ENCODE measurements around the gene NTPCR.

Gene NTPCR

DNA sequence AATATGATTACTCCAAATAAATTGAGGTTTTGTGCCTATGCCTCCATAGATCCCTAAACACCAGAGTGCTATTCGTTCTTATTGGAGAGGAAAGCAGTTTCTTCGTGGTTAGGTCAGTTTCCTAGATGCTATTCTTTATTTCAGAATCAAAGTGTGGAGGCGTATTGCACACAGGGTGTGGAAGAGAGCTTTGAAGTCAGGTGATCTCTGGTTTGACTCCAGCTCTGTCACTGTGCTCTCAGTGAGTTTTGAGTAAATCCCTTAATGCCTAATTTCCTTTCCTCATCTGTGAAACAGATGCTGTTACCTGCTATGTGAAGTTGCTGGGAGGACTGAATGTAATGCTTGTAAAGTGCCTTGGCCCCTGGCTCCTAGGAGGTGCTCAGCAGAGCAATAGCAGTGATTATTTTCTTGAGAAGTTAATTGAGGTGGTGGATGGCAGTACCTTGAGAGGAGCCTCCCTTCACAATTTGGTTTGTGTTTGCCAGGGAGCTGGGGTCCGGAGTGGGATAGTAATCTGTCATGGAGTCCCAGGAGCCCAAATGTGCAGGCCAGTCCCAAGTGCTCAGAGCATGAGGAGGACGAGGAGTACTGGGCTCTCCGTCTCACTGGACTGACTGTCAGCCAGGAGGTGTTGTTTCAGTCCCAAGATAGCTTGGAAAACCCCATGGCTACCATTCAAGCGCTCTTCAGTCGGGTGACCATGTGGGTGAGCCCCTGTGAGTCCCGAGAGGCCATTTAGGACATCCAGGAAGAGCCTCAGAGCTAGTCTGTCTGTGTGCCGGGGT, 14.9 kb downstream of the NTPCR start:
- DNase-seq: no peak

DNA sequence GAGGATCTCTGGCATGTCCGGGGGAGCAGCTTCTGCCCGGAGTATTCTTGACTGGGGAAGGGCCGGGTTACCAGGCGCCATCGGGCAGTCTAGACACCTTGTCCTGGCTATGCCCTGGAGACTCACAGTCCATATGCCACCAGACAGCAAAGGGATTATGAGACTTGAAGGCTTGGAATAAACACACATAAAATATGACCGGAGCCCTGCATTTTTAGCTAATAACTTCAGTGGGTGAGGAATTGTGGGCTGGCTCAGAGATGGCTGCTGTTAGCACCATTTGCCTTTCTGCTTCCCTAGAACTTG, 15.5 kb downstream of the NTPCR start:
- no peak for DNase-seq

DNA sequence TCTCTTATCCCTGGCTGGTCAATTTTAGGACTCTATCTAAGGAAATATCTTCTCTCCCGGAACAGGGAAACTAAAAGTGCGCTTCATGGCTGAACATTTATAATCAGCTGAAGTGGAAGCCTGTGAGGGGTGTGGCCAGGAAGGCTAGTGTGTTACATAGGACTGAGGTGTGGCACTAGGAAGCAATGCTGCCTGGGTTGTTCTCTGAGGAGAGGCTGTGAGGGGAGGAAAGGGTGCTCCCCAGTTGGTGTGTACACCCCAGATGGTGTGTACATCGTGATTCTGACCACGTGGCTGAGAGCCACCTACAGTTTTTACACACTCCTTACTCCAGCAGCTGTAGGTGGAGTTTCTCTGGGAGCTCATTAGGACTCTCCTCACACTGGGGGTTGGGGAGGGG, 16.3 kb downstream of the NTPCR start:
- DNase-seq: no peak

DNA sequence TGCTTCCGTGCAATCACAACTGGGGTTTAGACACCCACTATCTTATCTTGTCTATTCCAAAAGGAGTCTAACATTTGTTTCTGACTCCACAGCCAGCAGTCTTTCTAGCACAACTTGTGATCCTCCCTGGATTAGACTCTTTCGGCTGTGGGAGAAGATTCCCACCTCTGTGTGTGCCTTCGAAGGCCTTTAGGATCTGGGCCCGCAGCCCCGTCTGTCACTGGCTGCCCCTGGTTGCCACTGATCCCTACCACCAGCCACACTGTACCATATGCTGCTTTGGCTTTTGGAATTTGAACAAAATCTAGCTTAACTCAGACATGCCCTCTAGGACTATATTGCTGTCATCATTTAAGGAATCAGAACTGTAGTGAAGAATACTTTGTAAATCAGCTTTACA, 18.0 kb downstream of the NTPCR start:
- DNase-seq: no peak

DNA sequence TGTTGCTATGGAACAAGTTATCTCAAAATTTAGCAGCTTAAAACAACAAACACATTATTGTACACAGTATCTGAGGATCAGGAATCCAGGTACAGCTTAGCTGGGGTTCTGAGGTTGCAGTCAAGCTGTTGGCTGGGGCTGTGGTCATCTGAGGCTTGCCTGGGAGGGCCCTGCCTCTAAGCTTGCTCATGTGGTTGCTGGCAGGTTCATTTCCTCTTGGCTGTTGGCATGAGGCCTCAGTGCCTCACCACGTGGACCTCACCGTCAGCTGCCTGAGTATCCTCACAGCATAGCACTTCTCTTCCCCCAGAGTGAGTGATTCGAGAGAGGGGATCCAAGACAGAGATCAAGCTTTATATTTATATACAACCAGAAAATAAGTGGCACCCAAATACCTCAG, 18.6 kb downstream of the NTPCR start:
- no peak for DNase-seq

DNA sequence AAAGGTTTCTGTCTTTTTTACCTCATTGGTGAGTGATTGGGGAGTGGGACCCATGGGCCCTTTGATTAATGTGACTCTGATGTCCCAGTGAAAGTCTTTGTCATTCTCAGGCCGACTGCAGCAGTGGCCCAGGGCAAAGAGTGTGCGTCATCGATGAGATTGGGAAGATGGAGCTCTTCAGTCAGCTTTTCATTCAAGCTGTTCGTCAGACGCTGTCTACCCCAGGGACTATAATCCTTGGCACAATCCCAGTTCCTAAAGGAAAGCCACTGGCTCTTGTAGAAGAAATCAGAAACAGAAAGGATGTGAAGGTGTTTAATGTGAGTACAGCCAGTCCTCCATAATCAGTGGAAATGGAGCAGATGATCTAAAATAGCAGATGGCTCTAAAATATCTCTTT, 19.4 kb downstream of the NTPCR start:
- DNase-seq: no peak

DNA sequence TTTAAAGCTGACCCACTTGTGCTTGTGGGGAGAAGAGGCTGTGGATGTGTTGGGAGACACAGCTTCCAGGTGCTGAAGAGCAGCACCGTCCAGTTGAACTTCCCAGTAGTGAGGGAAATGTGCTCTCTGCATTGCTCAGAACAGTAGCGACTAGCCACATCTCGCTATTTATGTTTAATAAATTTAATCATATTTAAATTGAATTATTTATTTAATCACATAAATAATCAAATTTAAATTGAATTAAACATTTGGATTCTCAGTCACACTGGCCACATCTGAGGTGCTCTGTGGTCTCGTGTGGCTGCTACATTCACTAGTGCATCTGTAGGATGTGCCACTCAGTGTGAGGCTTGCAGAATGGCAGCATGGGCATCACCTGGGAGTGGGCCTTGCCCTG, 20.1 kb downstream of the NTPCR start:
- no peak for DNase-seq

DNA sequence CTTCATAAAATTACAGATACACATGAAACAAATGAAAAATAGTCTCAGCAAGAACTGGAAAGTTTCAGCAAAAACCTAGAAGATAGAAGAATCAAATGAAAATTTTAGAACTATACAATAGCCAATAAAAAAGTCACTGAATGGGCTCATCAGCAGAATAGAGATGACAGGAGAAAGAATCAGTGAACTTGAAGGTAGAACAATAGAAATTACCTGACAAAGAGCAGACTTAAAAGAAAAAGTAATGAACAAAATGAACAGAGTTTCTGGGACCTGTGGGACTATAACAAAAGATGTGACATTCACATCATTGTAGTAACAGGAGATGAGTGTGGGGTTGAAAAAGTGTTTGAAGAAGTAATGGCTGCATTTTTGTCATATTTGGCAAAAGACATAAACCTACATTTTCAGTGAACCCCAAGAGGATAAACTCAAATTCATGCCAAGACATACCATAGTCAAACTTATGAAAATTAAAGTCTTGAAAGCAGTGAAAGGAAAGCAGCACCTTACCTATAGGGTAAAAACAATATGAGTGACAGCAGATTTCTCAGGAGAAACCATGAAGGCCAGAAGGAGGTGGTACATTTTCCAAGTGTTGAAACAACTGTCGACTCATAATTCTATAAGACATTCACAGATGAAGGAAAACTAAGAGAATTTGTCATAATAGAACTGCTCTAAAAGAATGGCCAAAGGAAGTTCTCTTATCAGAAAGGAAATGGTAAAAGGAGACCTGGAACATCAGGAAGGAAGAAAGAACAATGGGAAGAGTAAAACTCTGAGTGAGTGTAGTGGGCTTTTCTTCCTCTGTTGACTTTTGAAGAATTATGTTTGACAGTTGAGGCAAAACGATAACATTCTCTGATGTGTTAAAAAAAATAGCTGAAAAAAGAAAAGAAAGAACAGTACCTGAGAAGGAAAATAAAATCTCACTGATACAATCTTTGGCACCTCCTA, 23.5 kb downstream of the NTPCR start:
- DNase-seq: no peak

DNA sequence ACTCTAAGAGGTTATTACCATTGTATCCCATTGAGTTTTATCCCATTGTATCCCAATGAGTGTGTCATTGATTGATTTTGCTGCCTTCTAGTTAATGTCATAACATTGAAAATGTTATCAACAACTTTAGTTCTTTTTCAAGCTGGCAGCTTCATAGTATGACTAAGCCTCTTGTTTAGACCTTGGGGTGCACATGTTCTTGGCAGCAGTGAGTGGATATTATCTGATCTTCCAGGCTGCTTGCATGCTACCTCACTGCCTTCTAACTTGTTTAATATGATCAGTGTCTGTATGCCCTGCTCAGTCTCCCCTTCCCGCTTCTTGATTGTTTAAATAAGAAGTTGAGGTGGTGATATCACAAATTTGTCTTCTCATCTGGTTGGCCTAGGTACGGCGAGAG, 24.6 kb downstream of the NTPCR start:
- DNase-seq: no peak

DNA sequence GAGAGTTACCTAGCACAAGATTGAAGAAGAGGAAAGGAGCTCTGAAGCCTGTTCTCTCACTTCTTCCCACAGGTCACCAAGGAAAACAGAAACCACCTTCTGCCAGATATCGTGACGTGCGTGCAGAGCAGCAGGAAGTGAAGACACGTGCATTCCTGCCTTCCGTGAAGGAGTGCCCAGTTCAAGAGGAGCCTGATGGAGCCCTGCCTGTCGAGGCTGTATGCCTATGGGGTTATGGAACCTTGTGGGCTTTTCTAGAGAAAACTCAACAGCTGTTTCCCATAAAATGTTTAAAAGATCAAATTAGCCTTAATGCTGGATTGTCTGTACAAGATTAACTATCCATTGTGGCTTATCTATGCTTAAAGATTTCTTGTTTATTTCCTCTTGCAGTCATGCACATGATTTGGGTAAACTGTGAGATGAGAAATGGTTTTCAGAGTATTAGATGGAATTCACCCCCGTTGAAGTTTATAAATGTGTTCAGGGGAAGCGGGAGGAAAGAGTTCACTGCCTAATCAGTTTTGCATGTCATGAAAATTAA, 27.8 kb downstream of the NTPCR start:
- DNase-seq: no peak

DNA sequence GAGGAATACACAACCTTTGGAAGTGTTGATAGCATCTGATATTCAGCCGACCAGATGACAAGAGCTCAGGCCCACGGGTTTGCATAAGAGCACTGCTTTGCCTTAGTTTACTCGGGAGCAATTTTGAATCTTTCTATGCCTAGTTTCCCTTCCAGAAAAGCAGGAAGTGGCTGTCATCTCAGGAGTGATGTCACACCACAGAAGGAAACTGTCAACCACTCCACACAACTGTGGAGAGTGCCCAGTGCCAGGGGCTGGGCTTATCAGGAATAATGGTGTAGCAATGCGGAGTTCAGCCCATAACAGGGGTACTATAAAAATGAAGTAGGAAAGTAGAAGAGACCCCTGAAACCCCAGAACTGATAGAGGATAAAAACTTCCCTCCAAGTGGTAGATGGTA, 28.4 kb downstream of the NTPCR start:
- DNase-seq: no peak

DNA sequence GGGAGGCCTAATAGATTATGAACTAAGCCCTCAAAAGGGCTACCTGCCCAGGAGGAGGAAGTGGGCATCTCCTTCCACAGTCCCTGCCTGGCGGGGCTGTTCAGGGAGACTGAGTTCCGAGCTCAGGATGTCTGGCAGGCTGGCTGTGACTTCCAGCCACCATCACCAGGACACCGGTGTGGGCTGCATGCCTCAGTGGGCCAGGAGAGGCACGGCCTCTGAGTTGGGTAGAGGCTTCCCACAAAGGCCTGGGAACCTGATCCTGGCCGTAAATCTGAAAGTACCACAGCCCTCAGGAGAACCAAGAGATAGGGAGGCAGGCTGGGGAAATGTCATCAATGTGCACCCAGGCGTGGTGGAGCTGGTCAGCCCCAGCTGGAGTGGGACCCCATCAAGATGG, 29.1 kb downstream of the NTPCR start:
- DNase-seq: no peak

DNA sequence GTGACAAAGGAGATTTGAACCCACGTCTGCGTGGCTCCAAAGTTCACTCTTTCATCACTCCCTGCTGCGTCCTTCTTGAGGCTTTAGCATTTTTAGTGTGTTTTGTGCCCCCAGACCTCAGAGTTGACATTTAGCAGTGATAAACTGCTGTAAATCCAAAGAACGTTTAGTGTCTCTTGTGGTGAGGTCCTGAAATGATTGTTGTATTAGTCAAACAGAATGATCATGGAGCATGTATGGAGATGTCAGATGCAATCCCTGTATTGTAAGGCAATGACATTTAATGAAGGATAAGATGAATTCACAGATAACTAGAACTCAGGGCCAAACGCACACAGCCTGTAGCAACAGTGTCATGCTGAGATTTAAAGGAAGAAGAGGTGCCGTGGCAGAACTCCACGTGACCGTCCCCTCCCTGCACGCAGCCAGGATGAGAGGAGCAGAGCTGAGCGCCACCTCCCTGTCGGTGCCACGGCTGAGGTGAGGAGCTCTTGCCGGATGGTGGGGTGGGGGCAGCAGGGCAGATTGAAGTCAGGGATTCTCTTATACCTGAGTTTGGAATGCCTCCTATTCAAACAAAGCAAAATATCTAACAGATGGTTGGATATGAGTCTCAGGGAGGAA, 30.1 kb downstream of the NTPCR start:
- DNase-seq: no peak

DNA sequence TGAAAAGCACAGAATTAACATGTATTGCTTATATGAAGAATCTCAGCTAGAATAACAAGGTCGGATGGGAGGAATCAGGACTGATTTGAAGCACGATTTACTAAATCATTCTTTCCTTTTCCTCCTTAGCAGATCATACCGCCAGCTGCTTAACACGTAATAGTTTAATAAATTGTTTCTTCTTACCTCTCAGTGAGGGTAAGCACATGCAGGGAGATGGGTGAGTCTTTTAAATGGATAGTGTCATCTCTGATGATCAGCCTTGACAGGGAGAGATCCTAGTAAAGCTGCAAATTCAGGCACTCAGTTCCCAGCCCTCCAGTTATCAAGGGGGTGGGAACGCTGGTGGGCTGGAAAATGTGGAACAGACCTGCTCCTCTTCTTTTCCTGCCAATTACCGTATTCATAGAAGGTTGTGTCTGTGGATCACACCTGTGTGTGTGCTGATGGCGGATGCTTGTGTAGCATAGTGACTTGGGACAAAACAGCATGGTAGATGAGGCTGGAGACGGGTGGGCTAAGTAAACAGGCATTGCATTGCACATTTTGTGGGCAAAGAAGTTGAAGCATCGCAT, 30.7 kb downstream of the NTPCR start:
- DNase-seq: no peak

DNA sequence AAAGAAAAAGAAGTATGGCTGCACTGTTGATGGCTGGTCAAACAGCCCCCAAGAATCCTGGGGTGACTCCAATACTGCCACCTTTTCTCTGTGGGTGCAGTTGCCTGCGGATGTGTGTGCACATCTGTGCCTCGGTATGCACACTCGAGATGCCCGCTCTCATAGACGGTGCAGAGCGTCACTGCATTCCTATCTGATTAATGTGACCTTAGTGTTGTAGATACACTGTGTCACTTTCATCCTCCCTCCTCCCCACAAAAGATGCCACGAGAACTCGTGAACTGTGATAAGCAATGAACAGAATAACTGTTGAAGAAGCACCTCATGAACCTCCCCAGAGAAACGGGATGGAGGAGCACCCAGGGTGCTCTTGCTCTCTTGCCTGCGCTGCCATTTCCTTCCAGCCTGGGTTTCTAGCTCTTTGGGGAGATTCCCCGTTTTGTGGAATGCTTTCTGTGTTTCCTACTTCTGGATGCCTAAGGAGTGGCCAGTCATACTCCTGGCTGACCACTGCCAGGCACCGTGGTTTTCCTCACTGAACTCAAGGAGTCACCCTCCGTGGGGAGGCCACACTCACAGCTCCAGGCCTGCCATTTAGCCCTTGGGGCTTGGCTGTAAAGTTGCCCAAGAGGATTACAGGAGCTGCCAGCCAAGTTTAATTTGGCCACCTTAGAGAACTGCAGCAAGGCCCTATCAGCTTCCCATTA, 32.0 kb downstream of the NTPCR start:
- no peak for DNase-seq

DNA sequence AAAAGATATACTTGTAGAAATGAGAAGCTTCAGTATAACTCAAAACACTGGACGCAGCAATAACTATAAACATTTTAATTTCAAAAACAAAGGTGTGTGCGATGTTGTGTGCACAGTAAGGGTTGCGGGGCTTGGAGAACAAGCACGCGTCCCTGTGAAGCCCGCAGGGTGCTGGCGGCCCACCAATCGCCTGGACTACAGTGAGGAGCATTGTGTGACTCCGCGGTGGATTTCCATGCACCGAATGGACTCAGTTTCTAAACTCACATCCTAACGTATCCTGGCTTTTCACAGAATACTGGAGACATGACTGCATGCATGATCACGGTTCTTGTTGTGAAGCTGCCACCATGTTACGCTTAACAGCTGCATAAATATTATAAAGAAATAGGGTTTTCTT, 33.0 kb downstream of the NTPCR start:
- no peak for DNase-seq

DNA sequence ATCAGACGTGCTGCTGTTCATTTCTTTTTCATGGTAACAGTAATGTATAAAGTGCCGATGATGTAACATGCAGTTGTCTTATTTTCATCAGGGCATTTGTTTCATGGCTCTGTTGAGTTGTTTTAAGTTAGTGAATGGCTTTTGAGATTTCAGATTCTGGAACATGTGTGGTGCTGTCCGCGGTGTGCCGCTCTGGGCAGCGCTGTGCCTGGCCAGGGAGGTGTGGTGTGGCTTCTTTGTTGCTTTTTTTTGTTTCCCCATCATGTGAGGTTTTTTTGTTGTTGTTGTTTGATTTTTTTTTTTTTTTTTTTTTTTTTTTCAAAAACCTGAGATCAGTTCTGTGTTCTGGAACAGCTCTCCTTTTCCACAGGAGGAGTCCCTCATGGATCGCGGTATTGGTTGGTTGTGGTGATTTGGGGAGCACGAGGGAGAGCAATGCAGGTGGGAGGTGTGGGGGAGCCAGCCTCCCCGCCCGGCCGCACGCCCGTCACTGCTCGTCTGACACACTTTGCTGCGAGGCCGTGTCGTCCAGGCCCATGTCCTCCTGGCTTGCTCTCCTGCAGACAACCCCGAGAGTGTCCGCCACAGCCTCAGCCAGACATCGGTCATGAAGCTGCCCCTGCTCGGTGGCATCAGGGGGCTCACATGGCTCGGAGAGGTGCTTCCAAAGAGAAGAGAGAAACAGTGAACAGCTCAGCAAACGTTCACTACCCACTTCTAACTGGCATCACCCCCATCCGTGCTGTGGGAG, 33.6 kb downstream of the NTPCR start:
- no peak for DNase-seq

DNA sequence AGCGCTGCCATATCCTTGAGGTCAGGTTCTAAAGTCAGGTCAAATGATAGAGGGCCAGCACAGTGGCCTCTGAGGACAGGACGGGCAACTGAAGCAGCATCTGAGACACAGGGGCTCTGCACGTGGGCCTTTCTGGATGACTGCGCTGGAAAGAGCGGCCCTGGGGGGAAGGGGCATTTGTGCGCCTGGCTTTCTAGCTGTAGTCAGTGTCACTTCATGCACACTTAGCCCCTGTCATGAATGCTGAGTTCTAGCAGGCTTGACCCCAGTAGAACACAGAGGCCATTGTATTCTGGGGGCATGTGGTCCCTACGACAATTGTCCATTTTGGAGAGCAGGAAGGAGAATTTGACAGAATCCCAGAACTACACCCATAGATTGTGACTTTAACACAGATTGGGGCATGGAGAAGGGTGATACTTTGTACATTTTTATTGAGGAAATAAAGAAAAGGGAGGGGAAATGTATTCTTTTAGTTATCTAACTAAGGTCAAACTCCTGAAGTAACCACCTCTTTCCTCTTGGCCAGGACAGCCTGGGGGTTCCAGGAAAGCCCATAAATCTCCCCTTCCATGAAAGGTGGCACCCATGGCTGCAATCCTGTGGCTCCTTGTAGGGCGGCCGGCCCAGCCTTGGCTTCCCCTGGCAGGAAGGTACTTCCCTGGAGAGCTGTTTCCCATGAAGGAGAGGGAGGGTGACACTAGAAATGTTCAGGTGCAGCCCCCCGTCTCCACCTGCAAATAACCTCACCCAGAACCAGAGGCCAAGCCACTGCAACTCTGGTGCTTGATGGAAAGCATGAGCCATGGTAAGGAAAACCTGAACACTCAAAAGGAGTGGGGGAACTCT, 34.4 kb downstream of the NTPCR start:
- no peak for DNase-seq

DNA sequence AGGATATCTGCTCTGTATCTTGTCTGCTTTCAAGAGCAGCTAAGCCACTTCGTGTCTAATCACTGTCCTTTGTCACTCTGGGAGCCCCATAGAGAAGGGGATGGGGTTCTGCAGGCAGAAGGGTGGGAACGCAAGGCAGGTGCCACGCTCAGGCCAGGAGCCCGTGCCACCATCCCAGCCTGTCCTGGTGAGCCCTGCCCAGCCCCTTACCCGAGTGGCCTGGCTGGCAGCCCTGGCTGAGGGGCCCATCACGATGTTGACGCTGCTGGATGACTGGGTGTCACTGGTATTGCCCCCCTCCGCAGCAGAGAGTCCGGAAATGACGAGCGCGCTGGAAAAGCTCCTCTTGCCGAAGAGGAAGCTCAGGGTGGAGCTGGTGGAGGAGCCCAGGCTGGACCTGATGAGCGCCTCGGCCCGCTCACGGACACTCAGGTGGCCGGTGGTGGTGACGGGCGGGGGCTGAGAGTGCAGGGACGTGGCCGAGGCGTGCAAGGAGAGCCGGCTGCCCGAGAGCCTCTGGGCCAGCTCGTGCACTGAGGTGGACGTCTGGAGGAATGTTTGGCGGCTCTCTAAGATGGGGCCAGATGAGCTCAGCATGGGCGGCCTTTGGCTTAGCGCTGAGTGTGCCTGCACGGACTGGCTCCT, 35.6 kb downstream of the NTPCR start:
- no peak for DNase-seq

DNA sequence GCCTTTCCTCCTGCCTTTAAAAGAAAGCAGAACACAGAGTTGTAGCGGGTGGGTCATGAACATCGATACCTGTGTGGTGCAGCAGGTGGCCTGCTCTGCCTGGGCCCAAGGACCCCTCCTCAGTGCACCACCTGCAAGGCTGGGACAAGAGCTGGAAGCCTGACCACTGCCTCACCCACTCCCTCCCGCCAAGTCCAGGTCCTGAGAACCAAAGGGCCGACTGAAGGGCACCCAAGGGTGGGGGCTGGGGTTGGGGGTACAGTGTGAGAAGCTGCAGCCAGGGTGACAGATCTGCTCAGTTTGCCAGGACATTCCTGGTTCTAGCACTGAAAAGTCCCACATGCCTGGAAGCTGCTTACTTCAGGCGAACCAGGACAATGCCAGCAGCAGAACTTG, 36.1 kb downstream of the NTPCR start:
- no peak for DNase-seq

All from activated gamma-delta T cell (primary cell).